CD4-positive, CD25-positive, alpha-beta regulatory T cell (primary cell): ENCODE results near the gene JAK1. TPM values are rescaled to one million over a fixed set of nuclear protein-coding genes. Genes with fewer than 3 reads are reported as not detected.
"Not testable (repeated sequence)": the region's sequence is repeated elsewhere in the genome, so short reads cannot be mapped to it uniquely, and the experiment has no call there.

Experiments
- ATAC-seq, 2 donors: fragments of 150-1000 bp; cut with Tn5 transposase; one replicate each; pipeline ENCODE4 v1.10.0; 2021; ENCODE audit warnings: low read depth in 2 of 2, moderate number of reproducible peaks in 2 of 2, moderate library complexity in 1 of 2
- DNase-seq, 3 donors: peaks; one replicate each; pipeline versions ENCODE4 v3.0.0 to v3.0.0-alpha.2; 2012 to 2022; ENCODE audit warnings: mixed read lengths in 1 of 3
- H3K27ac ChIP-seq: one replicate; pipeline ENCODE4 v1.7.0; 2013; ENCODE audit warnings: mild to moderate bottlenecking, low read length; ENCODE audit not compliant: insufficient read depth, poor library complexity, severe bottlenecking
- H3K27me3 ChIP-seq: one replicate; pipeline ENCODE4 v1.7.0; 2013; ENCODE audit warnings: low read length; ENCODE audit not compliant: control insufficient read depth, insufficient read depth
- H3K36me3 ChIP-seq: one replicate; pipeline ENCODE4 v1.7.0; 2013; ENCODE audit warnings: mild to moderate bottlenecking, low read length, moderate library complexity; ENCODE audit not compliant: control insufficient read depth, insufficient read depth
- H3K4me1 ChIP-seq: 2 replicates; pipeline ENCODE4 v1.7.0; 2013; ENCODE audit warnings: mild to moderate bottlenecking, low read length; ENCODE audit not compliant: insufficient read depth, control insufficient read depth, poor library complexity, severe bottlenecking
- H3K4me3 ChIP-seq: one replicate; pipeline ENCODE4 v1.7.0; 2013; ENCODE audit warnings: low read depth, mild to moderate bottlenecking, low read length, moderate library complexity
- H3K9me3 ChIP-seq, 2 experiments: 1 replicate in 1 of 2; 2 replicates in 1 of 2; pipeline ENCODE4 v1.7.0; 2013; ENCODE audit warnings: low read length in 2 of 2, mild to moderate bottlenecking in 1 of 2, moderate library complexity in 1 of 2; ENCODE audit not compliant: control insufficient read depth in 2 of 2
- H3K27ac Mint-ChIP-seq, 3 donors: one replicate each; pipeline ENCODE4 v1.8.0; 2020 to 2022; ENCODE audit warnings: mild to moderate bottlenecking in 3 of 3, mixed read lengths in 3 of 3, moderate library complexity in 2 of 3
- H3K27me3 Mint-ChIP-seq: one replicate; pipeline ENCODE4 v1.8.0; 2022; ENCODE audit warnings: mild to moderate bottlenecking, mixed read lengths
- H3K36me3 Mint-ChIP-seq: one replicate; pipeline ENCODE4 v1.8.0; 2020; ENCODE audit warnings: mixed read lengths
- H3K4me1 Mint-ChIP-seq, 4 donors: one replicate each; pipeline ENCODE4 v1.8.0; 2020 to 2022; ENCODE audit warnings: mixed read lengths in 4 of 4, mild to moderate bottlenecking in 1 of 4
- H3K4me3 Mint-ChIP-seq, 4 donors: one replicate each; pipeline ENCODE4 v1.8.0; 2020 to 2022; ENCODE audit warnings: mild to moderate bottlenecking in 4 of 4, mixed read lengths in 4 of 4, moderate library complexity in 3 of 4
- H3K9me3 Mint-ChIP-seq, 7 donors: one replicate each; pipeline ENCODE4 v1.8.0; 2020 to 2022; ENCODE audit warnings: mixed read lengths in 7 of 7, mild to moderate bottlenecking in 3 of 7, moderate library complexity in 2 of 7
- polyA plus RNA-seq, 4 donors: library from polyadenylated mRNA; unstranded; fragments of 300-500 nt; fragmentation: Illumina TruSeq; gene quantifications; one replicate each; pipeline ENCODE4 v1.2.3, GENCODE V29; 2021
- total RNA-seq: library from RNA; stranded (reverse); gene quantifications from one replicate; pipeline ENCODE4 v1.2.3, GENCODE V29; 2022

The JAK1 gene
- total and polyA plus RNA-seq, 5 donors from 2014 or later, result 215 to 333 (median 229) TPM

- ATAC-seq (no peak), DNase-seq (no peak)
- Mint-ChIP-seq H3K9me3 (peaks cover 0 to 2% (median 0%) of the 10 kb centered on the region in 7 donors), H3K27ac (peak overlapping the region in 2 of 3 donors; percentile 33 to 65), H3K4me1 (peaks cover 44 to 87% (median 74%) of the 10 kb centered on the region in 4 donors), H3K4me3 (peak overlapping the region in 1 of 4 donors; percentile 37), H3K36me3 (peaks cover 33% of the 10 kb centered on the region), H3K27me3 (no peaks in the 10 kb centered on the region)
- Histone ChIP-seq H3K27ac (no peak overlapping the region), H3K27me3 (no peaks in the 10 kb centered on the region), H3K4me3 (peak overlapping the region; percentile 13), H3K9me3 (no peaks in the 10 kb centered on the region), H3K36me3 (peaks cover 14% of the 10 kb centered on the region), H3K4me1 (peaks cover 58% of the 10 kb centered on the region)
Observed at GRCh38 chr1:64935551-64936155, 30.7 kb downstream of the JAK1 start.

DNA sequence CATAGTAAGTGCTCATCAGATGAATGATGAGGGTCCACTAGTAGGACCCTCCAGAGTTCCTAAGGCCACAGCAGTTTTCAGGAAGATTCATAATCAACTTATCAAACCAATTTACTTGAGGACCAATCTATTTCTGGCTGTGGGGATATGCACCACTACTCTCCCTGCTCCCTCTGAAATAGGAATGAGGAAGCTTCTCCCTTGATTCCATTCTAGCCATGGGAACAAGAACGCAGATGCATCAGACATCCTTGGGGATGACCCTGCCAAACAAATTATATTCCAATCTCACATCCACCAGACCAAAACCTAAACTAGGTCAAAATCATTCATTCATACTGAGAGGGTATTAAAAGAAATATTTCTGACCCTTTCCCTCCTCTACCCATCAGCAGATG lies 31.5 kb downstream of the JAK1 start:
- Histone ChIP-seq H3K36me3 (peaks cover 14% of the 10 kb centered on the region), H3K9me3 (no peaks in the 10 kb centered on the region), H3K4me1 (peaks cover 51% of the 10 kb centered on the region), H3K4me3 (peak overlapping the region; percentile 21), H3K27ac (no peak overlapping the region), H3K27me3 (no peaks in the 10 kb centered on the region)
- Mint-ChIP-seq H3K27me3 (no peaks in the 10 kb centered on the region), H3K4me1 (peaks cover 45 to 87% (median 77%) of the 10 kb centered on the region in 4 donors), H3K4me3 (peak overlapping the region; percentile 47 to 80 (median 65)), H3K27ac (peak overlapping the region; percentile 17 to 38 (median 33)), H3K9me3 (peaks cover 0 to 2% (median 0%) of the 10 kb centered on the region in 7 donors), H3K36me3 (peaks cover 35% of the 10 kb centered on the region)
- no peak for ATAC-seq
- DNase-seq, result no peak

DNA sequence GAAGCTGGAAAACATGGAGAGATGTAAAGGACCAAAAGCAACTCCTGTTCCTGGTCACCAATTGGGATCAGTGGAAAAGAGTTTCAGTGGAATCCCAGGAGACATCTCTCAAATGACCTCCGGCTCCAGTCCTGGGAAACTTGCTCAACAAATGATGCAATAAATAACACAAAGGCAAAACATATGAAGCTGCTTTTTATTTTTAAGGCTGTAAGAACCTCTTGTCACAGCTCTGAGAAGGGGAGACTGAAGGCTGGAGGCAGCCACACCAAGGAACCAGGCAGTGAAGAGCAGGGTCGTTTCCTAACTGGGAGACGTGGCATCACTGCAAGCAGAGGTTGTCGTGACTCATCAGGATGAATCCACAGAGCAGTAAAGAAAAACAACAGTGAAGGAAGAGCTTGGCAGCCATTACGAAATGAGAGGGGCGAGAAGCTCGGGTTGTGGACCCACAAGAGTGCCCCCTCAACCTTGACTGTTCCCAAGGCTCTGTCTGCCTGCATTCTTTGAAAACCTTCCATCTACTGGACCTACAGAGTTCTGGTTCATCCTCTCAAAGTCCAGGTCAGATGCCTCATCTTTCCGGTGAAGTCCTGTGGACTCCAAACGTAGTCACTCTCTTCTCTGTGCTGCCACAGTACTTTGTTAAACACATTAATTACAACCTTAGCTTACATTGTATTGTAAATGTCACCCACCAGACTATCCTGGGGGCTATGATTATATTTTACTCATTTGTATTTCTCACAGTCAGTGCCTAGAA lies 32.1 kb downstream of the JAK1 start:
- no peaks in the 10 kb centered on the region for H3K9me3 ChIP-seq
- no peak for DNase-seq
- H3K4me3 ChIP-seq, result peak overlapping the region; percentile 22
- Mint-ChIP-seq H3K27me3 (no peaks in the 10 kb centered on the region), H3K4me1 (peaks cover 48 to 89% (median 80%) of the 10 kb centered on the region in 4 donors), H3K36me3 (peaks cover 38% of the 10 kb centered on the region), H3K9me3 (peaks cover 0 to 2% (median 0%) of the 10 kb centered on the region in 7 donors), H3K4me3 (peak overlapping the region; percentile 64 to 80 (median 76)), H3K27ac (peak overlapping the region in 2 of 3 donors; percentile 76 to 77)
- H3K4me1 ChIP-seq, result peaks cover 50% of the 10 kb centered on the region
- H3K36me3 ChIP-seq, result peaks cover 14% of the 10 kb centered on the region
- peak overlapping the region; percentile 10 for H3K27ac ChIP-seq
- no peaks in the 10 kb centered on the region for H3K27me3 ChIP-seq
- ATAC-seq, result peak in 1 of 2 donors; percentile 26

DNA sequence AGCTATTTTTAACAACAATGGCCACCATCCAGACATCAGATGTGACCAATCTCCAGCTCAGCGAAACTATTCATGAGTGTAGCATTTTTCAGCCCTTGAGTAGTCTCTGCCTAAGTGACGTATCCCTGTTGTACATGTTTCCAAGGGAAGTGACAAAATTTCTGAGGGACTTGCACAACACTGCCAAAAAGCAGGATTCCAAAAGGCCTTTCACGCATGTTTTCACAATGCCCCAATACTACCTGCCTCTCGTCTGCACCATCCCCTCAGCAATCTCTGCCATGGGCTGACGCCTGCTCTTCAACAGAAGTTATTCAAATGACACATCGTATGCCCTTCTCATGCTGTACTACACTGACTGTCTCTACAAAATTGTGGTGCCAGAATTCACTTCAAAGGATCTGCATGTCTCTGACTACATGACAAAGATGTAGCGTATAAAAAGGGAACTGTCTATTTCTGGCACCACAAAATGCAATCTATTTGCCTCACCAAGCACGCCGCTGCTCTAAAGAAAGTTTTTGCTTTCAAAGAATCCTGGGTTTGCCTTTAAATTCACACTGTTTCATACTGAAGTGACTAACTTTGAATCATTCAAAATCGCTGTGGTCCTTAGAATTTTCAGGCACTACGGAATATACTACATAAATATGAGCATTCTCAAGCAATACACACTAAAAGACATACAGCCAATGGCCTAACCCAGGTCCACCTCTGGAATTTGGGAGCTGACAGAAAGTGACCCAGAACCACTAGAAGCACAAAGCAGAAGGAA lies 32.9 kb downstream of the JAK1 start:
- Mint-ChIP-seq H3K36me3 (peaks cover 36% of the 10 kb centered on the region), H3K9me3 (peaks cover 0 to 2% (median 0%) of the 10 kb centered on the region in 7 donors), H3K27ac (peak overlapping the region; percentile 17 to 76 (median 50)), H3K4me1 (peaks cover 52 to 89% (median 81%) of the 10 kb centered on the region in 4 donors), H3K27me3 (no peaks in the 10 kb centered on the region), H3K4me3 (peak overlapping the region; percentile 45 to 77 (median 72))
- peak; percentile 39 to 54 for ATAC-seq
- Histone ChIP-seq H3K27ac (peak overlapping the region; percentile 10), H3K36me3 (peaks cover 14% of the 10 kb centered on the region), H3K9me3 (no peaks in the 10 kb centered on the region), H3K27me3 (no peaks in the 10 kb centered on the region), H3K4me1 (peaks cover 49% of the 10 kb centered on the region), H3K4me3 (peak overlapping the region; percentile 34)
- no peak for DNase-seq

DNA sequence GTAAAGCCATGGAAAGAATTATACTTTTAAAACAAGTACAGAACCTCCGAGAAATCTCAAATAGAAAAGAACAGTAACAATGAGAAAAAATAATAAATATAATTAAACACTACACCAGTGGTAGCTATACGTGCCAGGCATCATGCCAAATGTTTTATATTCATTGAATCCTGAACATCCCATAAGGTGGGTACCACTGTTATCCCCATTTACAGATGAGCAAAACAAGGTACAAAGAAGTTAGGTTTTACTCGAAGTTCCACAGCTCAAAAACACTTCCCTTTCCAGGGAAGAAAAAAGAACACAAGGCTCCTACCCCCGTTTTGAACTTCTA lies 33.4 kb downstream of the JAK1 start:
- Histone ChIP-seq H3K27me3 (no peaks in the 10 kb centered on the region), H3K9me3 (no peaks in the 10 kb centered on the region), H3K27ac (no peak overlapping the region), H3K36me3 (peaks cover 14% of the 10 kb centered on the region), H3K4me3 (peak overlapping the region; percentile 34), H3K4me1 (peaks cover 55% of the 10 kb centered on the region)
- DNase-seq, result no peak
- H3K36me3 Mint-ChIP-seq, result peaks cover 33% of the 10 kb centered on the region
- no peak for ATAC-seq
- H3K9me3 Mint-ChIP-seq, result peaks cover 0 to 2% (median 0%) of the 10 kb centered on the region in 7 donors
- H3K27ac Mint-ChIP-seq, result peak overlapping the region; percentile 16 to 76 (median 49)
- H3K4me3 Mint-ChIP-seq, result peak overlapping the region in 3 of 4 donors; percentile 45 to 77 (median 69)
- no peaks in the 10 kb centered on the region for H3K27me3 Mint-ChIP-seq
- peaks cover 53 to 91% (median 82%) of the 10 kb centered on the region in 4 donors for H3K4me1 Mint-ChIP-seq

DNA sequence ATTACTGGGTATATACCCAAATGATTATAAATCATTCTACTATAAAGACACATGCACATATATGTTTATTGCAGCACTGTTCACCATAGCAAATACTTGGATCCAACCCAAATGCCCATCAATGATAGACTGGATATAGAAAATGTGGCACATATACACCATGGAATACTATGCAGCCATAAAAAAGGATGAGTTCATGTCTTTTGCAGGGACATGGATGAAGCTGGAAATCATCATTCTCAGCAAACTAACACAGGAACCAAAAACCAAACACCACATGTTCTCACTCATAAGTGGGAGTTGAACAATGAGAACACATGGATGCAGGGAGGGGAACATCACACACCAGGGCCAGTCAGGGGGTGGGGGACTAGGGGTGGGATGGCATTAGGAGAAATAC lies 35.7 kb downstream of the JAK1 start:
- H3K9me3 ChIP-seq, ATAC-seq, H3K27ac Mint-ChIP-seq, H3K9me3 Mint-ChIP-seq, H3K27me3 Mint-ChIP-seq, DNase-seq, H3K4me3 ChIP-seq, H3K27me3 ChIP-seq, H3K27ac ChIP-seq: not testable (repeated sequence)
- peaks cover 35% of the 10 kb centered on the region for H3K36me3 Mint-ChIP-seq
- Histone ChIP-seq H3K36me3 (peaks cover 19% of the 10 kb centered on the region), H3K4me1 (peaks cover 55% of the 10 kb centered on the region)
- peaks cover 60 to 96% (median 85%) of the 10 kb centered on the region in 4 donors for H3K4me1 Mint-ChIP-seq
- H3K4me3 Mint-ChIP-seq, result peak overlapping the region in 2 of 4 donors; percentile 33 to 67

- no peak for DNase-seq
- Histone ChIP-seq H3K27ac (peak overlapping the region; percentile 37), H3K36me3 (peaks cover 13% of the 10 kb centered on the region), H3K4me1 (peaks cover 58% of the 10 kb centered on the region), H3K9me3 (no peaks in the 10 kb centered on the region), H3K4me3 (peak overlapping the region; percentile 39), H3K27me3 (no peaks in the 10 kb centered on the region)
- Mint-ChIP-seq H3K4me3 (peak overlapping the region; percentile 13 to 67 (median 36)), H3K27me3 (no peaks in the 10 kb centered on the region), H3K4me1 (peaks cover 52 to 91% (median 83%) of the 10 kb centered on the region in 4 donors), H3K27ac (peak overlapping the region in 2 of 3 donors; percentile 43 to 74), H3K9me3 (peaks cover 0 to 2% (median 0%) of the 10 kb centered on the region in 7 donors), H3K36me3 (peaks cover 36% of the 10 kb centered on the region)
- ATAC-seq, result no peak
Observed at GRCh38 chr1:64929221-64929620, 37.1 kb downstream of the JAK1 start.
